Right lobe of liver (tissue), 4 donors: Measurements from ENCODE around the gene CNOT6.

ENCODE experiments used
- CTCF ChIP-seq, 4 donors: fragments of 200-600 bp in 3 of 4; fragments of 450-650 bp in 1 of 4; IDR thresholded peaks; one replicate each; pipeline versions ENCODE4 v1.5.1 to v1.8.0; 2016 to 2022; ENCODE audit warnings: antibody characterized with exemption in 4 of 4, mild to moderate bottlenecking in 2 of 4
- POLR2A ChIP-seq: fragments of 450-650 bp; IDR thresholded peaks from one replicate; pipeline ENCODE4 v1.6.1; 2017; ENCODE audit warnings: antibody characterized with exemption, mild to moderate bottlenecking
- donor health status: DM: no; HTN: no; CAD: no.
- donor health status: DM: no; HTN: no; CAD: no.
- donor health status: DM: no; HTN: yes; CAD: no.

GRCh38 chr5:180548563-180548962, 54.4 kb downstream of the CNOT6 start:
- TF ChIP-seq CTCF (IDR thresholded peaks at IDR 0.05) (no peak), POLR2A (no peak)
